Adipose tissue (tissue), 3 donors: ENCODE results near the gene NDFIP2. TPM values are rescaled to one million over a fixed set of nuclear protein-coding genes. Genes with fewer than 3 reads are reported as not detected.

Experiments
- H3K27ac ChIP-seq: one replicate; pipeline ENCODE4 v1.5.1; 2013; ENCODE audit warnings: low read depth, low read length
- WGBS, 3 donors: extraction: QIAGEN DNeasy Blood & Tissue Kit; methylation state at CpG; one replicate each; pipeline ENCODE4 v1.1.7; 2013; 5-methylcytosine and 5-hydroxymethylcytosine counted together
- polyA plus RNA-seq, 3 donors: library from polyadenylated mRNA; stranded (reverse); fragments of 200-250 nt; gene quantifications; one replicate each; pipeline ENCODE4 v1.2.3, GENCODE V29; 2013
- donor health status: healthy with polysubstance abuse.
- donor health status: Bipolar disorder and iron deficiency.
- donor health status: healthy.

NDFIP2 gene, protein sequence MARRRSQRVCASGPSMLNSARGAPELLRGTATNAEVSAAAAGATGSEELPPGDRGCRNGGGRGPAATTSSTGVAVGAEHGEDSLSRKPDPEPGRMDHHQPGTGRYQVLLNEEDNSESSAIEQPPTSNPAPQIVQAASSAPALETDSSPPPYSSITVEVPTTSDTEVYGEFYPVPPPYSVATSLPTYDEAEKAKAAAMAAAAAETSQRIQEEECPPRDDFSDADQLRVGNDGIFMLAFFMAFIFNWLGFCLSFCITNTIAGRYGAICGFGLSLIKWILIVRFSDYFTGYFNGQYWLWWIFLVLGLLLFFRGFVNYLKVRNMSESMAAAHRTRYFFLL
- polyA plus RNA-seq: 10 to 100 TPM in 2 of 3 donors, 1 to 10 TPM in 1; 8.3 to 12.4 (median 11.0) TPM

GRCh38 chr13:79480954-79481684 is at the start of gene NDFIP2:
Gene NDFIP2, plus strand, starts transcription at chr13:79481155. Its CDS starts 49 bp downstream, at chr13:79481204.
- WGBS, 3 donors: 0 to 1% (median 1%) methylated on average over 64 to 74 of the region's 74 CpGs
- H3K27ac ChIP-seq: no peak within 1 kb of the TSS

- H3K27ac ChIP-seq: no peak overlapping the region
- WGBS, 3 donors: 83 to 93% (median 89%) methylated on average over 6 of the region's 6 CpGs
These were observed 48.9 kb upstream of the NDFIP2 start for GRCh38 chr13:79432086-79432485.

GRCh38 chr13:79432992-79433391 is 48.0 kb upstream of the NDFIP2 start:
- WGBS, 3 donors: 94 to 97% (median 96%) methylated on average over 11 of the region's 11 CpGs
- no peak overlapping the region for H3K27ac ChIP-seq

DNA sequence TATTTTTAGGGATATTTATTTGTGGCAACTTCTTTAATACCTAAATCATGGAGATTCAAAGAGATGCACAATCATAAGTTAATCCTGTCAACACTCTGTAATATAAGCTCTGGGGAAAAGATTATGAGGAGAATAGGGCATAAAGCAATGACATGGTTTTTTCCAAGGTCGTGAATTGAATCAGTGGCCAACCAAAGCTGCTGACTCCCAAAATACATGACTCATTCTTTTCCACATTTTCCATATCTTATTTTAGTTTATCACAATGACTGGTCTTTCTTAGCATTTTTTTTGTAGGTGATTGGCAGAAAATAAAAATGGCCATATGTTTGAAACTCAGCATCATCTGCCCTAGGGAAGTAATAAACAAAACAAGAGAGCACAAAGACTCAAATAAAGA is 46.4 kb upstream of the NDFIP2 start:
- WGBS, 3 donors: 33 to 58% (median 53%) methylated on average over 1 of the region's 1 CpG
- H3K27ac ChIP-seq: no peak overlapping the region

DNA sequence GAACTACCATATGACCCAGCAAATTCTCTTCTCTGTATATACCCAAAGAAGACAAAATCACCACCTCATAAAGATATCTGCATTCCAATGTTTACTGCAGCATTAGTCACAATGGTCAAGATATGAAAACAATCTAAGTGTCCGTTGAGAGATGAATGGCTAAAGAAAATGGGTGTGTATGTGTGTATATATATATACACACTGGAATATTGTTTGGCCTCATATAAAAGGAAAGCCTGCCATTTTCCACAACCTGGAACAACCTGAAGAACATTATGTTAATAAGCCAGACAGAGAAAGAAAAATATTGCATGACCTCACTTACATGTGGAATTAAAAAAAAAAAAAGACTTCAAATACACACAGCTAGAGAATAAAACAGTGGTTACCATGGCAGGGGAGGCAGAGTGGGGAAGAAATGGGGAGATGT is 45.4 kb upstream of the NDFIP2 start:
- no peak overlapping the region for H3K27ac ChIP-seq
- WGBS, 3 donors: 62 to 85% (median 83%) methylated on average over 1 of the region's 1 CpG

- H3K27ac ChIP-seq: no peak overlapping the region
- 92 to 100% (median 96%) methylated on average over 1 of the region's 1 CpG for WGBS, 3 donors
These were observed 41.7 kb upstream of the NDFIP2 start for GRCh38 chr13:79439275-79439674.

DNA sequence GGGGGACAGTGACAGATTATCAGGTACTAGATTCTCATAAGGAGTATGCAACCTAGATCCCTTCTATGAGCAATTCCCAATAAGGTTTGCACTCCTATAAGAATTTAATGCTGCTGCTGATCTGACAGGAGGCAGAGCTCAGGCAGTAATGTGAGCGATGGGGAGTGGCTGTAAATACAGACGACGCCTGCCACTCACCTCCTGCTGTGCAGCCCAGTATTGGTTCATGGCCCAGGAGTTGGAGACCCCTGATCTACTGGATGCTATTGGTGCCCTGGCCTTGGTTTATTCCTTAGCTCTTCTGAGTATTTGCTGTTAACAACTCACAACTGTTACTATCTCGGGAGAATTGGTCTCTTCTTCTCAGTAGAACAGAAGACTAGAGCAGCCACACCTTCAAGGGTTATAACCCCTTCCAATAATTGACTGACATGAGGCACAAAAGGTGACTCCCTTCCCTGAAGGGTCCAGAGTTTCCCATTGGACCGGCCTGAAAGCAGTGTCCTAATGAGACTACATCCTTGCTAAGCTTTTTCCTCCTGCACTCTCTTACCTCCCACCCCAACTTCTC is 39.9 kb upstream of the NDFIP2 start:
- 81 to 90% (median 89%) methylated on average over 5 of the region's 5 CpGs for WGBS, 3 donors
- no peak overlapping the region for H3K27ac ChIP-seq

DNA sequence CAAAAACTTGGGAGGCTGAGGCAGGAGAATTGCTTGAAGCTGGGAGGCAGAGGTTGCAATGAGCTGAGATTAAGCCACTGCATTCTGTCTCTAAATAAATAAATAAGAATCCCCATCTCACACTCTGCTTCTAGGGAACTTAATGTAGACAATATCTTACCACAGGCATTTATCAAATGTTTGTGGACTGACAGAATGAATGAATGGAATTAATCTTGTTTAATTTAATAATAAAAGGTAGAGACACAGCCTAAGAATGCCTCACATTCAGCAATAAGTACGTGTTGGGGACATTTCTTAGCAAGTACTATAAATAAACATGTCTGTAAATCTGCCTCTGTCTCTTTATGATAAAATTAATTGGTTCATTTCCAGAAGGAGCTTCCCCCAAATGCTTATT is 38.7 kb upstream of the NDFIP2 start:
- no peak overlapping the region for H3K27ac ChIP-seq
- WGBS, 3 donors: 69 to 84% (median 74%) methylated on average over 1 of the region's 1 CpG

DNA sequence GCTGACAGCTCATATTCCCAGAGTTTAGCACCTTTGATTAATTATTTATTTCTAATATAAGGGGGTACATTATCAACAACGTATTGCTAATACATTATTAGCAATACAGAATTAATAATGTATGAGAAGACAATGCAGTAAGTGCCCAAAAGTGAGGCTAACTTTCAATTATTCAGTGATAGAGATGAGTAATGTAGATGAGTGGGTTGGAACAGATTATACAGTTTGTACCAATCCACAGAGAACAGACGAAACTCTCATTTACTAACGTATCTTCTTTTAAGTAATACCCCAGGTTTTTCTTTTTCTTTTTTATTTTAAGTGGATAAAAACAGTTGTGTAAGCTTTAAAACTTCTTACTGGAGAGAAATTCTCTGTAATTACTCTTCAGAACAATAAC is 38.2 kb upstream of the NDFIP2 start:
- H3K27ac ChIP-seq: no peak overlapping the region
- WGBS, 3 donors: 85 to 90% (median 86%) methylated on average over 3 of the region's 3 CpGs

- WGBS, 3 donors: 85 to 90% (median 88%) methylated on average over 11 of the region's 11 CpGs
- H3K27ac ChIP-seq: no peak overlapping the region
These were observed 34.8 kb upstream of the NDFIP2 start for GRCh38 chr13:79445968-79446645.

DNA sequence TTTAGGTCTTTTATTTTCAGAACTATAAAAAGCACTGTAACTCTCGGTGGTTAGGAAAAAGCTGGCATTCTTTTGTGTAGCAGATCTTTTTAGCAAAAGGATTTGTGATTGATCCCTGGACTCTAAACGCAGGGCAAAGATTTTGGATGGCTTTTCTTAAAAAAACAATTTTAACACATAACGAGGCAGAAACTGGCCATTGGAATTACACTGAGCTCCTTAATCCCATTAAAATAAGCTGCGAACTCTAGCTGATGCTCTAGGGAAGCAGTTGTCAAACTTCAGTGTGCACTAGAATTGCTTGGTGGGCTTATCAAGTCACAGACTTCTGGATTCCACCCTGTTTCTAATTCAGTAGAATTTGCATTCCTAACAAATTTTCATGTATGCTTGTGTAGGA is 33.8 kb upstream of the NDFIP2 start:
- 80 to 88% (median 82%) methylated on average over 4 of the region's 4 CpGs for WGBS, 3 donors
- no peak overlapping the region for H3K27ac ChIP-seq

DNA sequence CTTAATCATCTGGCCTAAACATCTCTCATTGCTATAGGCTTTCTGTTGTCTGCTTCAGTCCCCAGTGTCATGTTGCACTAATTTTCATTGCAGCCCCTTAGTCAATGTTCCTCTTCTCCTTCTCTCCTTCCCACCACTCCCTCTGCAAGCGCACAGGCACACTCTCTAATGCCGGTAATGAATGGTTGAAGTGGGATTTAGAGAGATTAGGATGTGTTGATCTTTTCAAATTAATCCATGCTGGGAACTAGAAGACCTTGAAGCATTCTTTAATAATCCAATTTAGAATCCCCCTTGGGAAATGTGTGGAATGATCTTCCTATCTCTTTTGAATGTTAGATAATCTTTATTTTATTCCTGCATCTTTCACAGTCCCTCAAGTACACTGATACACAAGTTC is 33.2 kb upstream of the NDFIP2 start:
- 58 to 88% (median 86%) methylated on average over 2 of the region's 2 CpGs for WGBS, 3 donors
- no peak overlapping the region for H3K27ac ChIP-seq

- 20 to 76% (median 28%) methylated on average over 1 of the region's 1 CpG for WGBS, 3 donors
These were observed 32.5 kb upstream of the NDFIP2 start for GRCh38 chr13:79448413-79448812.

GRCh38 chr13:79450110-79450509 is 30.8 kb upstream of the NDFIP2 start:
- H3K27ac ChIP-seq: no peak overlapping the region
- 92 to 96% (median 94%) methylated on average over 4 of the region's 4 CpGs for WGBS, 3 donors

More at GRCh38 chr13:79448413-79448812, 32.5 kb upstream of the NDFIP2 start:
- no peak overlapping the region for H3K27ac ChIP-seq

- H3K27ac ChIP-seq: no peak overlapping the region
- WGBS, 3 donors: 21 to 37% (median 24%) methylated on average over 3 of the region's 3 CpGs
These were observed 29.4 kb upstream of the NDFIP2 start for GRCh38 chr13:79451500-79451962.

GRCh38 chr13:79452239-79452913 is 28.6 kb upstream of the NDFIP2 start:
- 68 to 74% (median 73%) methylated on average over 3 of the region's 3 CpGs for WGBS, 3 donors
- no peak overlapping the region for H3K27ac ChIP-seq

GRCh38 chr13:79455331-79455730 is 25.6 kb upstream of the NDFIP2 start:
- no peak overlapping the region for H3K27ac ChIP-seq
- 93 to 96% (median 96%) methylated on average over 7 of the region's 7 CpGs for WGBS, 3 donors

GRCh38 chr13:79456051-79456450 is 24.9 kb upstream of the NDFIP2 start:
- 83 to 87% (median 84%) methylated on average over 1 of the region's 1 CpG for WGBS, 3 donors
- no peak overlapping the region for H3K27ac ChIP-seq
